Measurements from ENCODE around the gene ANKIB1.

Gene ANKIB1

GRCh38 chr7:92289321-92289720 lies 43.5 kb downstream of the ANKIB1 start:
- Histone ChIP-seq H3K4me3 (ENCODE audit: low read depth, low read length) (no peak overlapping the region), H3K9me3 (ENCODE audit: severe bottlenecking) (no peaks in the 10 kb centered on the region), H3K27ac (no peak overlapping the region), H3K27me3 (ENCODE audit: insufficient read depth, low read depth, severe bottlenecking) (no peaks in the 10 kb centered on the region), H3K36me3 (no peaks in the 10 kb centered on the region)
- TF ChIP-seq, protein P1, sequence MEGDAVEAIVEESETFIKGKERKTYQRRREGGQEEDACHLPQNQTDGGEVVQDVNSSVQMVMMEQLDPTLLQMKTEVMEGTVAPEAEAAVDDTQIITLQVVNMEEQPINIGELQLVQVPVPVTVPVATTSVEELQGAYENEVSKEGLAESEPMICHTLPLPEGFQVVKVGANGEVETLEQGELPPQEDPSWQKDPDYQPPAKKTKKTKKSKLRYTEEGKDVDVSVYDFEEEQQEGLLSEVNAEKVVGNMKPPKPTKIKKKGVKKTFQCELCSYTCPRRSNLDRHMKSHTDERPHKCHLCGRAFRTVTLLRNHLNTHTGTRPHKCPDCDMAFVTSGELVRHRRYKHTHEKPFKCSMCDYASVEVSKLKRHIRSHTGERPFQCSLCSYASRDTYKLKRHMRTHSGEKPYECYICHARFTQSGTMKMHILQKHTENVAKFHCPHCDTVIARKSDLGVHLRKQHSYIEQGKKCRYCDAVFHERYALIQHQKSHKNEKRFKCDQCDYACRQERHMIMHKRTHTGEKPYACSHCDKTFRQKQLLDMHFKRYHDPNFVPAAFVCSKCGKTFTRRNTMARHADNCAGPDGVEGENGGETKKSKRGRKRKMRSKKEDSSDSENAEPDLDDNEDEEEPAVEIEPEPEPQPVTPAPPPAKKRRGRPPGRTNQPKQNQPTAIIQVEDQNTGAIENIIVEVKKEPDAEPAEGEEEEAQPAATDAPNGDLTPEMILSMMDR (IDR thresholded peaks at IDR 0.05; ENCODE audit: low read depth, low read length): no peak
- DNase-seq: no peak

GRCh38 chr7:92292981-92293380 lies 47.2 kb downstream of the ANKIB1 start:
- DNase-seq: peak; percentile 13
- no peaks in the 10 kb centered on the region for H3K27me3 ChIP-seq (ENCODE audit: insufficient read depth, low read depth, severe bottlenecking)
- no peak overlapping the region for H3K27ac ChIP-seq
- no peak overlapping the region for H3K4me3 ChIP-seq (ENCODE audit: low read depth, low read length)
- no peaks in the 10 kb centered on the region for H3K9me3 ChIP-seq (ENCODE audit: severe bottlenecking)
- H3K36me3 ChIP-seq: no peaks in the 10 kb centered on the region
- TF ChIP-seq, protein P1 (IDR thresholded peaks at IDR 0.05; ENCODE audit: low read depth, low read length): no peak

DNA sequence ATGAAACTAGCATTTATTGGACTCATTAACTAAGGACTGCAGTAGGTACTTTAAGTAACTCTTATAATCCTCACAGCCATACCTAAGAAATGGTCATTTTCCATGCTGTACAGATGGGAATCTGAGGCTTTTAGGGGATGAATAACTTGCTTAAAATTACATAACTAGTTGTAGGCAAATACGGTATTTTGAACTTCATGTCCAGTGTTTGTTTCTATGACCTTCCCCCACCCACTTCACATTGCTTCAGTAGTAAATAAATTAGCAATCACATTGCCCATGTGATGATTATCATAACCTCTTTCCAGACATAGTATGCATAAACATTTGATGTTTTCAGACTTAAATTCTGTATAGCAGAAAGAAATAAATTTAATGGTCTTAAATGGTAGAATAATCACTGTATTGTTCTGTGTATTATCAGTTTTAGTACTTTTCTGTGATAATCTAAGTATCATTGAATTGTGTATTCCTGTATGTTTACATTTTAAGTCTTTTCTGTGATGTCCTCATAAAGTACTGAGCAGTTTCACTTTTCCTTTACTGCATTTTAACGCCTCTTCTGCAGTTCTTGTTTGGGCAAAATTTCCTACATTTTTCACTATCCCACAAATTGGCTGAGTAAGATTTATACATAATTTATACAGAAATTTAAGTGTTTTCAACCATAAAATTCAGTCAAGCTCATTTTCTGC lies 48.3 kb downstream of the ANKIB1 start:
- H3K36me3 ChIP-seq: no peaks in the 10 kb centered on the region
- TF ChIP-seq, protein P1 (IDR thresholded peaks at IDR 0.05; ENCODE audit: low read depth, low read length): no peak
- no peaks in the 10 kb centered on the region for H3K9me3 ChIP-seq (ENCODE audit: severe bottlenecking)
- H3K4me3 ChIP-seq (ENCODE audit: low read depth, low read length): no peak overlapping the region
- DNase-seq: no peak
- H3K27me3 ChIP-seq (ENCODE audit: insufficient read depth, low read depth, severe bottlenecking): no peaks in the 10 kb centered on the region
- no peak overlapping the region for H3K27ac ChIP-seq

DNA sequence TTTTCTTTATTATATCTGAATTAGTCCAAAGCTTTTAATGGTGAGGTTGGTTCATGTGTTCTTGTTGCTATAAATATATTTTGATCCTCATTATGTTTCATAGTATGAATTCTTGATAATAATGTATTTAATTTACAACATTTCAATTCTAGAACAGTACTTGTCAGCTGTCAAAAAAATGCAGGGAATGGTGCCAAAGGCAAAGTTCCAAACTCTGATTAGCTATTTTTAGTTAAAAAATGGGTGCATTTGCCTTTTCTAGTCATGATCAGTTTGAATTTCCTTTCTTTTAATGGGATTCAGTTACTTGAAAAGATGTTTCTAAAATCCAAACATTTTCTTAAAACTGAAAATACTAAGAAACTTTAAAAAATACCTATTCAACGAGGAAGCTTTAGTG lies 49.6 kb downstream of the ANKIB1 start:
- no peaks in the 10 kb centered on the region for H3K27me3 ChIP-seq (ENCODE audit: insufficient read depth, low read depth, severe bottlenecking)
- no peaks in the 10 kb centered on the region for H3K36me3 ChIP-seq
- TF ChIP-seq, protein P1 (IDR thresholded peaks at IDR 0.05; ENCODE audit: low read depth, low read length): no peak
- H3K27ac ChIP-seq: no peak overlapping the region
- DNase-seq: no peak
- H3K9me3 ChIP-seq (ENCODE audit: severe bottlenecking): no peaks in the 10 kb centered on the region
- H3K4me3 ChIP-seq (ENCODE audit: low read depth, low read length): no peak overlapping the region

DNA sequence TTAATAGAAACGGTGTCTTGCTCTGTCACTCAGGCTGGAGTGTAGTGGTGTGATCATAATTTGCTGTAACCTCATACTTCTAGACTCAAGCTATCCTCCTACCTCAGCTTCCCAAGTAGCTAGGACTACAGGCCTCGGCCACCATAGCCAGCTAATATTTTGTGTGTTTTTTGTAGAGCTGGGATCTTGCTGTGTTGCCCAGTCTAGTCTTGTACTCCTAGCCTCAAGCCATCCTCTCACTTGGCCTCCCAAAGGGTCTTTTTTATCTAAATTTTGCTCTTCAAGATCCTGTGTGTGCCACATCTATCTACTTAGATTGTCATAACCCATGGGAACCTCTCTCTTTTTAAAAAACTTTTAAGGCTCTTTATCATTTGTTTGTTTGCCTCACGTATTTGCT lies 50.5 kb downstream of the ANKIB1 start:
- H3K36me3 ChIP-seq: no peaks in the 10 kb centered on the region
- no peaks in the 10 kb centered on the region for H3K9me3 ChIP-seq (ENCODE audit: severe bottlenecking)
- TF ChIP-seq, protein P1 (IDR thresholded peaks at IDR 0.05; ENCODE audit: low read depth, low read length): no peak
- no peak for DNase-seq
- H3K27ac ChIP-seq: no peak overlapping the region
- H3K4me3 ChIP-seq (ENCODE audit: low read depth, low read length): no peak overlapping the region
- no peaks in the 10 kb centered on the region for H3K27me3 ChIP-seq (ENCODE audit: insufficient read depth, low read depth, severe bottlenecking)

DNA sequence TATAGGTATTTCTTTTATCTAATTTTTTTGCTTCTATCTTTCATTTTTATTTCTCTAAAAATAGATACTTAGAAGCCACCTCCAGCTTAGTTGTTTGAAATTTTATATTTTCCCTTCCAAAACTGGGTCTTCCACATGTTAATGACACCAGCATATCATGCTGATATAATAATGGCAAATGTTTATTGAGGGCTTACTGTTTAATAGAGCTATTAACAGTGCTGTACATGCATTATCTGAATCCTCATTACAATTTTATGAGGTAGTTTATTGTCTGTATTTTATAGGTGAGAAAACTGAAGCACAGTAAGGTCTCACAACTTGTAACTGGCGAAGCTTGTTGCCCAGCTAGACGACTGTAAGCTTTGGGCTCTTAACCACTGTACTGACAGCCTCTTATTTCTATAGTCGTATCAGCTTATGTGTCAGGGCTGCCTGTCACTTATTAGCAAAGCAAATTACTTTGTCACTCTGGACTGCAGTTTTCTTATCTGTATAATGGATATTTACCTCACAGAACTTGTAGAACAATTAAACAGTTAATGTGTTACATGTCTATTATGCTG lies 51.2 kb downstream of the ANKIB1 start:
- TF ChIP-seq, protein P1 (IDR thresholded peaks at IDR 0.05; ENCODE audit: low read depth, low read length): no peak
- H3K27me3 ChIP-seq (ENCODE audit: insufficient read depth, low read depth, severe bottlenecking): no peaks in the 10 kb centered on the region
- H3K27ac ChIP-seq: no peak overlapping the region
- no peaks in the 10 kb centered on the region for H3K36me3 ChIP-seq
- H3K9me3 ChIP-seq (ENCODE audit: severe bottlenecking): no peaks in the 10 kb centered on the region
- DNase-seq: no peak
- H3K4me3 ChIP-seq (ENCODE audit: low read depth, low read length): no peak overlapping the region

Measured in WERI-Rb-1 (cell line).